CD4-positive, alpha-beta T cell treated with Interleukin-4 for 4 hours (primary cell): Measurements from ENCODE around the gene KRT16.
"Not testable (repeated sequence)": the region's sequence is repeated elsewhere in the genome, so short reads cannot be mapped to it uniquely, and the experiment has no call there.

Experiments used
- DNase-seq: peaks from one replicate; pipeline ENCODE4 v3.0.0-alpha.2; 2020

The KRT16 gene

DNA sequence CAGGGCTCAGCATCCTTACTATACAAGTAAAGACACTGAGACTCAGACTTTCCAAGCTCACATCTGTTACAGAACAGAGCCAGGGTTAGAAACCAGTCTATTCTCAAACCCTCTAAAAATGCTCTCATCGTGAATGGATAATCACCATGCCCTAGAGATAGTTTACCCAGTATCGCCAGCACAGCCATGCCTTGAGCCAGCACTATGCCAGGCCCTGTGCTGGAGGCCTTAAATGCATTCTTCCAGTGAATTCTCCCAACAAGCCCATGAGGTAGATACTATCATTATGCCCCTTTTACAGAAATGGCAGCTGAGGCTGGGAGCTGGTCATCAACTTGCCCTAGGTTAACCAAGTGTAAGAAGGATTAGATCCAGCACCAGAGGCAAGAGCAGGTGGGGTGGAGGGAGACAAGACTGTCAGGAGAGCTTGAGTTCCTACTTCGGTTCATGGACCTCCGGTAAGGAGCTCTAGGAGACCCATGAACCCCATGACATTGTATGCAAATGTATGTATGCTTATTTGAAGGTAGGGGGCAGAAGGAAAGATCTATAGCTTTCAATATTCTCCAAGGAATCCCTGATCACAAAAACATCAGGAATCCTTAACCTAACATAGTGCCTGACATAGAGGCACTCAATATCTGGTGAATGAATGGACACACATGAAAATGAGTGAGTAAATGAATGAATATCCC lies 31.1 kb downstream of the KRT16 start:
- DNase-seq: no peak

- no peak for DNase-seq
Measured at GRCh38 chr17:41580687-41581365, 31.7 kb downstream of the KRT16 start.

DNA sequence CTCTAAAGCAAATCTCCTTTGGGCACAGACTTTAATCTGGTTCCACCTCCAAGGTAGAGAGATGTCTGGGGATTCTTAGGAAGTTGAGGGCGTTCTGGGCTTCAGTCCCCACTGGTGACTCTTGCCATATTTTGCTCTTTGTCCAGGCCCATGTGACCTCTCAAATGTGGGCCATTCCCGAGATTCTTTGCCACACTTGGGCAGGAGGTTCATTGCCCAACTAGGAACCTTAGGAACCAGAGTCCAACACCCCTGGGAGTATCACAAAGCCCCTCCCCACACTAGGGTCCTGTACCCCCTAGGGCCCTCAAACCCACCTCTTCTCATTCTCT lies 32.4 kb downstream of the KRT16 start:
- no peak for DNase-seq

GRCh38 chr17:41579484-41580243 lies 32.9 kb downstream of the KRT16 start:
- DNase-seq: peak; percentile 35

GRCh38 chr17:41578971-41579370 lies 33.6 kb downstream of the KRT16 start:
- DNase-seq: no peak

DNA sequence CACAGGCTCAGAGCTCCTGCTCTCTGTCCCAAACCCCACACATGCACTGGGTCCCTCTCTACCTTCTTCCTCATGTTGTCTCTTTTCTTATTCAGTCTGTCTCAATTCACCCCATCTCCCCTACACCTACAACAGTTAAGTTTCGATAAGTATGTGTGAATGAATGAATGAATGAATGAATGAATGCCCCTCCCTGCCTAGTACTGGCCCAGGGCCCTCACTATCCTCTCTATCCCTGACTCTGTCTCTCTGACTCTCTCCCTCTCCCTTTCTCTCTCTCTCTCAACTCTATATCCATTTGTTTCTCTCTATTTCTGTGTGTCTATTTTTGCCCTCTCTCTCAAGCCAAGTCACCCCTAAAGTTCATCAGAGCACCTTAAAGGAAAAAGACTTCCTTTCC lies 34.0 kb downstream of the KRT16 start:
- DNase-seq: no peak

DNA sequence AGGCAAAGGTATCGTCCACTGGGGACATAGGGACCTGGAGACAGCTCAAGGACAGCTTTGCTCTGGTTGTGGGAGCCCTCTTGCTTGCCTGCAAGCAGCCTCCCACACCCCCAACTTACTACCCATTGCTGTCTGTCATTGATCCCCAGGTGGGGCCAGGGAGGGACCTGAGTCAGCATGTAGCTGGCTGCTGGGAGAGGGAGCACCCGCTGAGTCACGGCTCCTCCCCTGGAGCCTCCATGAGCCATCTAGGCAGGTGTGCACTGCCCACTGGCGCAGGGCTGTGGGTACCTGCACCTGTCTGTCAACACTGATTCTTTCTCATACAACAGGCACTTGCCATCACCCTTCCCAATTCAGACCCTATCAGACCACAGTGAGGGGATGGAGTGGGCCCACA lies 35.8 kb downstream of the KRT16 start:
- DNase-seq: not testable (repeated sequence)

GRCh38 chr17:41575336-41575735 lies 37.2 kb downstream of the KRT16 start:
- no peak for DNase-seq

DNA sequence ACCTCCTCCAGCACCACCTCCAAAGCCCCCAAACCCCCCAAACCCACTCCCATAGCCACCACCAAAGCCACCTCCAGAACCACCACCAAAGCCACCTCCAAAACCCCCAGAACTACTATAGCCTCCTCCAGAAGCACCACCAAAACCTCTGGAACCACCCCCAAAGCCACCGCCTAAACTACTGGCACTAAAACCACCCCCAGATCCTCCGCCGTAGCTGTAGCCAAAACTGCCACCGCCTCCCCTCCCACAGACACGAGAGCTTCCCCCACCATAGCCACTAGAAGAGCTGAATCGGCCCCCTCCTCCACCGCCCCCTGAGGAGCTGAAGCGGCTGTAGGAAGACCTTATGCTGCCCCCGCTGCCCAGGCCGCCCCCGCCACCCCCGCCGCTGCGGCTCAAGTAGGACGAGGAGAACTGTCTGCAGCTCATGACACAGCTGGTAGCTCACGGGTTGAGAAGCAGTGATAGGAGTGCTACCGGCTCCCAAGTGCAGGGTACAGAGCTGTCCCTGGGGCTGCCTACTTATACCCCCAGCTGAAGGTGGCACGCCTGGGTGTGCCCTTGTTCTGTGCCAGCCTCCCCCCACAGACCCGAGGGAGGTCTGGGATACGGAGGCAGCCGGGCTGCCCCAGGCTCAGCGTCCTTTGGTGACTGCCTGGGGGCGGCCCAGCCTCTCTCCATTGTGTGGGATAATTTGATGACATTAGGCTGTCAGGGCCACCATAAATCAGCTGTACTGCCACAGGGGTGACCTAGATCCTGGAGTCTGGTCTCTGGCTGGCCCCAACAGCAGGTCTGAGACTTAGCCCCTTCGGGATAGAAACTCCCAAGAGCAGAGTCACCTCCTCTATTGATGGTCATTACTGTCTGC lies 40.8 kb downstream of the KRT16 start, which contains the start of gene KRT9:
KRT9 (minus strand) TSS at position 499 of the 874 bp plus-strand sequence; CDS start at position 432, 67 bp downstream.
- no peak for DNase-seq

GRCh38 chr17:41567317-41567716 lies 45.2 kb downstream of the KRT16 start:
- no peak for DNase-seq

DNA sequence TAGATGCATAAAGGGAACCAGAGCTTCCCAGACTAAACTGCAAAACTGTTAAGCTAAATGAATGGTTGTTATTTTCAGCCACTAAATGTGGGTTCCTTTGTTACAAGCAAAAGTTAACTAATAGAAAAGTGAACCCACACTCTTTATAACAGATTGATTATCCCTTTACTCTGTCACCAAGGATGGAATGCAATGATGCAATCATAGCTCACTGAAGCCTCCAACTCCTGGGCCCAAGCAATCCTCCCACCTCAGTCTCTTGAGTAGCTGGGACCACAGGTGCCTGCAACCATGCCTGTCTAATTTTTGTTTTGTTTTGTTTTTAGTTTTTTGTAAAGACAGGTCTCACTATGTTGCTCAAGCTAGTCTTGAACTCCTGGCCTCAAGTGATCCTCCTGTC lies 47.2 kb downstream of the KRT16 start:
- no peak for DNase-seq

GRCh38 chr17:41563607-41564170 lies 48.9 kb downstream of the KRT16 start:
- DNase-seq: no peak

DNA sequence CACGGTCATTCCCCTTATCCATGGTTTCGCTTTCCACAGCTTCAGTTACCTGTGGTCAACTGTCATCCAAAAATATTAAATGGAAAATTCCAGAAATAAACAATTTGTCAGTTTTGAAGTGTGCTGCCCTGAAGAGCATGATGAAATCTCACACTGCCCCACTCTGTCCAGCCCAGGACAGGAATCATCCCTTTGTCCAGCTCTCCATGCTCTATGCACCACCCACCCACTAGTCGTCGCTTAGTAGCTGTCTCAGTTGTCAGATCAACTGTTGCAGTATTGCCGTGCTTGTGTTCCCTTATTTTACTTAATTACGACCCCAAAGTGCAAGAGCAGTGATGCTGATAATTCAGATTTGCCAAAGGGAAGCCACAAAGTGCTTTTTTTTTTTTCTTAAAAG lies 51.0 kb downstream of the KRT16 start:
- DNase-seq: no peak
